ENCODE data around the gene GPR89B. TPM values are rescaled to one million over a fixed set of nuclear protein-coding genes. Genes with fewer than 3 reads are reported as not detected.

Gene GPR89B
- 13.4 and 21.1 TPM in 2 replicates for total RNA-seq

DNA sequence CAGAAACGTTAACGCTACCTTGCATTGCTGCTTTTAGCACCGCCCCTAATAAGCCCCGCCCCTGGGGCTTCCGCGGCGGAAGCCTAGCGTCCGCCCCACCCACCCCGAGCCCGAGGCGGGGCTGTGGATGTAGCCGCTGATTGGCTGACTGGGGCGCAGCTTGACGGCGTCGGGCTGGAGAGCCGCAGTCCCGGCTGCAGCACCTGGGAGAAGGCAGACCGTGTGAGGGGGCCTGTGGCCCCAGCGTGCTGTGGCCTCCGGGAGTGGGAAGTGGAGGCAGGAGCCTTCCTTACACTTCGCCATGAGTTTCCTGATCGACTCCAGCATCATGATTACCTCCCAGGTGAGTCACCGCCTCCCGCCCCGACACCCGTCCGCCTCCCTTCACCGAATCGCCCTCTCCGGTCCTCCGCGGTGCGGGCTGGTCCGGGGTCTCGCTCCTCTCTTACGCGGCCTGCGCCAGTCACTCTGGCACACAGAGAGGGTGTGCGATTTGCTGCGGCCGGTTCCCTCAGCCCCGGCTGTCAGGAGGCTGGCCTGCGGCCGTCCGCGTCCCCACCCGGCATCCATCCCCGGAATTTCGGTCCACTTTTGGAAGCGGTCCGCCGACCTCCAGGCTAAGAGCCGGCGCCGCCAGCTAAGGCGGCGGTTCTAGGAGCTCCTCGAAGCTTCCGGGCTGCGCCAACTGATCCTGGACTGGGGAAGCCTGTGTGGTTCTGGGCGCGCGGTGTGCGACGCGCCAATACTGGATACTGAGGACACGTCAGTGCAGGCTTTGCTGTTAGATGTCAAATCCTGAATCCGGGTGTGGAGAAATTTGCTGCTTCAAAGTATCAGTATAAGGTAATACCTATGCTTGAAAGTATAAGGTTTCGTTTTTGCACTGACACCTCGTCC lies at the start of gene GPR89B:
Gene GPR89B (plus strand): TSS at position 185 of the 897 bp plus-strand sequence. CDS start 117 bp downstream, at position 302.

DNA sequence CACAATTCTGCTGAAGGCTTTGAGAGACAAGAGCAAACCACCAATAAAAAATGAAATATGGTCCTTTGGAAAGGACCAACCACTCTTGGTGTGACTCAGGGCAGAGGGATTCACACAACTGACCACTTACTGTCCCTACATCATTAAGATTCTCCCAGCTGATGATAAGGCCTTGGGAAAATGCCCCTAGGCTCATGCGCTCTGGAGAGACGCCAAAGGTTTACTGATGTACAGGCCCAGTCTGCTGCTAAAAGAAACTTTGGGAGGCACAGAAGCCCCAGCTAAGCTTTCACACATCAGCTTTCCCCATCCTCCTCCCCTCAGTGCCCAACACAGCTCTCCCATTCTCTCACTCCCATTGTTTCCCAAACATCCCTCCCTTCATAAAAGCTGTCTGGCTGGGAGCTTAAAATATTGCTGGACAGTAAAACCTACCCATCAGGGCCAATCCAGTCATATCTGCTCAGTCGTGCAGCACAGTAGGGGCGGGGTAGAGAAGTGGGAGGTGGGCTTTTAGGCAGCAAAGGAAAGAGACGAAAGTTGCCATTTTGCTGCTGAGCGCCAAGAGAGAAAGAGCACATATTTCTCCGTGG lies 25.9 kb upstream of the GPR89B start, which contains the start of gene GJA8:
Gene GJA8 (plus strand): TSS at position 543 of the 593 bp plus-strand sequence. CDS start 5,161 bp downstream, outside the sequence.

Other genes with a start within 250 kb of the GPR89B start
- 2.0 TPM in 1 of 2 replicates, not detected in the other for gene GJA5, start 167.8 kb upstream of the GPR89B start, total RNA-seq
- gene GJA8, start 25.6 kb upstream of the GPR89B start, total RNA-seq = not detected in 2 replicates
- gene NBPF11, start 223.9 kb downstream of the GPR89B start, total RNA-seq = 5.0 and 7.0 TPM in 2 replicates

All from smooth muscle cell of trachea (primary cell).